ENCODE data around the gene TNRC6C.

DNA sequence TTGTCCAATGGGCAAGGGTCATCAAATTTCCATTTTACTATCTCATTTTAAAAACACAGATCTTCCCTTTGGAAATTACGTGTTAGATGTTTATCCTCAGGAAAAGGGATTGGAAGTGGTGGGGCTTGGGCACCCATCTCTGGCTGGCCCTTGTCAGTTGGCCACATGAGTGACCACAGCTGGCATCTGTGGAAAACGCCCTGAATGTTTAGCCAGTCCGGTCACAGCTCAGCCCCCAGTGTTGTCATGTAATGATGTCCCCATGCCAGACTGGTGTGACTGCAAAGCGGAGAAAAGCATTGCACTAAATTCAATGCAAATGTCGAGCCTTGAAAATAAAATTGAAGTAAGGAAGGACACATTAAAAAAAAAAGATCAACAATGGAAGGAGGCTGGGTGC, 117.0 kb downstream of the TNRC6C start:
- TF ChIP-seq, protein P1, sequence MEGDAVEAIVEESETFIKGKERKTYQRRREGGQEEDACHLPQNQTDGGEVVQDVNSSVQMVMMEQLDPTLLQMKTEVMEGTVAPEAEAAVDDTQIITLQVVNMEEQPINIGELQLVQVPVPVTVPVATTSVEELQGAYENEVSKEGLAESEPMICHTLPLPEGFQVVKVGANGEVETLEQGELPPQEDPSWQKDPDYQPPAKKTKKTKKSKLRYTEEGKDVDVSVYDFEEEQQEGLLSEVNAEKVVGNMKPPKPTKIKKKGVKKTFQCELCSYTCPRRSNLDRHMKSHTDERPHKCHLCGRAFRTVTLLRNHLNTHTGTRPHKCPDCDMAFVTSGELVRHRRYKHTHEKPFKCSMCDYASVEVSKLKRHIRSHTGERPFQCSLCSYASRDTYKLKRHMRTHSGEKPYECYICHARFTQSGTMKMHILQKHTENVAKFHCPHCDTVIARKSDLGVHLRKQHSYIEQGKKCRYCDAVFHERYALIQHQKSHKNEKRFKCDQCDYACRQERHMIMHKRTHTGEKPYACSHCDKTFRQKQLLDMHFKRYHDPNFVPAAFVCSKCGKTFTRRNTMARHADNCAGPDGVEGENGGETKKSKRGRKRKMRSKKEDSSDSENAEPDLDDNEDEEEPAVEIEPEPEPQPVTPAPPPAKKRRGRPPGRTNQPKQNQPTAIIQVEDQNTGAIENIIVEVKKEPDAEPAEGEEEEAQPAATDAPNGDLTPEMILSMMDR (IDR thresholded peaks at IDR 0.05) = no peak
- TF ChIP-seq POLR2A (IDR thresholded peaks at IDR 0.05) = no peak
